ENCODE results near the gene GGT5.

Gene GGT5

GRCh38 chr22:24181996-24182899, 62.6 kb downstream of the GGT5 start:
- TF ChIP-seq CTCF (conservative IDR thresholded peaks at IDR 0.05; ENCODE audit: low read depth, low read length) = peak; percentile 27
- no peak for DNase-seq (ENCODE audit: low read depth)
- H3K4me3 ChIP-seq (ENCODE audit: low read length) = no peak overlapping the region

GRCh38 chr22:24181088-24181995, 63.5 kb downstream of the GGT5 start, which contains the start of gene SUSD2:
Gene SUSD2, plus strand, starts transcription at chr22:24181487. Its CDS starts 33 bp downstream, at chr22:24181520.
- no peak within 1 kb of the TSS for H3K4me3 ChIP-seq (ENCODE audit: low read length)

GRCh38 chr22:24180316-24181087, 64.4 kb downstream of the GGT5 start:
- TF ChIP-seq CTCF (conservative IDR thresholded peaks at IDR 0.05; ENCODE audit: low read depth, low read length) = no peak
- DNase-seq (ENCODE audit: low read depth) = no peak
- no peak overlapping the region for H3K4me3 ChIP-seq (ENCODE audit: low read length)

More at GRCh38 chr22:24181088-24181995, 63.5 kb downstream of the GGT5 start, which contains the start of gene SUSD2:
- DNase-seq (ENCODE audit: low read depth) = no peak
- no peak for TF ChIP-seq CTCF (conservative IDR thresholded peaks at IDR 0.05; ENCODE audit: low read depth, low read length)

- no peak for DNase-seq (ENCODE audit: low read depth)
- TF ChIP-seq CTCF (conservative IDR thresholded peaks at IDR 0.05; ENCODE audit: low read depth, low read length) = no peak
- no peak overlapping the region for H3K4me3 ChIP-seq (ENCODE audit: low read length)
Measured at GRCh38 chr22:24179478-24180210, 65.2 kb downstream of the GGT5 start.

DNA sequence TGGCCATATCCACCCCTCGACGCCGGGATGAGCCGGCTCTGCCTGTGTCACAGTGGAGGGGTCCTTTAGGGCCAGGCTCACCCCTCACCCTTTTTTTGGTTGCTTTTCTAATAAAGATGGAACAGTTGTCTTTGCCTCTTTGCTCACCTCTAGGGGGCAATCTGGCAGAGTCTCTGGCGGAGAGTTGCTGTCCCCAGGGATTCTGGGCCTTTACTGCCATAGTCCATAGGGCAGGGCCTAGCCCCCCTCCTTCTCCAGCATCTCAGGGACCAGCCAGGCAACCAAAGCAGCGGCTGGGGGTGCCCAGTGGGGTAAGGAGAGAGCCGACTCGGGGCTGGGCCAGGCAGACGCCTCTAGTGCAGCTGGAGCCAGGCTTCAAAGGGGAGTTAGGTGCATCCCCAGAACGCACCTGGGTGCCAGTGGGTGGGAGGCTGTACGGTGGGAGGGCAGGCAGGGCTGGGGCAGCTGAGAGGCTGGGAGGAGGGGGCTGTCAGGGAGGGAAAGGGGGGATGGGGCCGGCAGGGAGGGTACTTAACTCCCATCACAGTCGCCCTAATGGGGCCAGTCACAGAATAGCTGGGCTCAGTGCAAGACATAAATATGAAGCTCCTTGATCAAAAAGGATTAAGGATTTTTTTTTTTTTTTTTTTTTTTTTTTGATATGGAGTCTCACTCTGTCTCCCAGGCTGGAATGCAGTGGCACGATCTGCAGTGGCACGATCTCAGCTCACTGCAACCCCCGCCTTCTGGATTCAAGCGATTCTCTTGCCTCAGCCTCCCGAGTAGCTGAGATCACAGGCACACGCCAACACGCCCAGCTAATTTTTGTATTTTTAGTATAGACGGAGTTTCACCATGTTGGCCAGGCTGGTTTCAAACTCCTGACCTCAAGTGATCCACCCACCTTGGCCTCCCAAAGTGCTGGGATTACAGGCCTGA, 66.1 kb downstream of the GGT5 start:
- TF ChIP-seq CTCF (conservative IDR thresholded peaks at IDR 0.05; ENCODE audit: low read depth, low read length) = peak; percentile 49
- no peak for DNase-seq (ENCODE audit: low read depth)
- H3K4me3 ChIP-seq (ENCODE audit: low read length) = no peak overlapping the region
